HG03175 (cell line): ENCODE results near the gene CDH13.

Source experiments
- ATAC-seq: cut with Tn5 transposase; IDR thresholded peaks from one replicate; pipeline ENCODE4 v1.9.1; 2021; ENCODE audit warnings: mild to moderate bottlenecking, moderate library complexity; ENCODE audit not compliant: unreplicated experiment

CDH13 gene

DNA sequence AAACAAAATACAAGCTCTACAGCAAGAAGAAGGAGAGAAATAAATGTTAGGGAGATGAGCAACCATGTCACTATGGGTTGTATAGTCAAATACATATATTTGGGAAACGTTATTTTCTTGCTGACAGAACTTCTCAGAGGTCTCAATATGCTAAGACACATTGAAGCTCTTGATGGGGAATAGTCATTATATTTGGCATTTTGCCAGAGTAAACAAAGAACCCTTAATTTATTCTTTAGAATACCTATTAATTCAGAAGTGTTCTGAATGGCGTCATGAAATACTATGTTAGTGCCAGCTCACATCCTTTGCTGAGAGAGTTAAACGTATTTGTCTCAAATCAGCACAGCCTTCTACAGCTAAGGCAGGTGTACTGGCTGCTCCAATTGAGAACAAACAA is 458.9 kb downstream of the CDH13 start:
- ATAC-seq, result no peak

DNA sequence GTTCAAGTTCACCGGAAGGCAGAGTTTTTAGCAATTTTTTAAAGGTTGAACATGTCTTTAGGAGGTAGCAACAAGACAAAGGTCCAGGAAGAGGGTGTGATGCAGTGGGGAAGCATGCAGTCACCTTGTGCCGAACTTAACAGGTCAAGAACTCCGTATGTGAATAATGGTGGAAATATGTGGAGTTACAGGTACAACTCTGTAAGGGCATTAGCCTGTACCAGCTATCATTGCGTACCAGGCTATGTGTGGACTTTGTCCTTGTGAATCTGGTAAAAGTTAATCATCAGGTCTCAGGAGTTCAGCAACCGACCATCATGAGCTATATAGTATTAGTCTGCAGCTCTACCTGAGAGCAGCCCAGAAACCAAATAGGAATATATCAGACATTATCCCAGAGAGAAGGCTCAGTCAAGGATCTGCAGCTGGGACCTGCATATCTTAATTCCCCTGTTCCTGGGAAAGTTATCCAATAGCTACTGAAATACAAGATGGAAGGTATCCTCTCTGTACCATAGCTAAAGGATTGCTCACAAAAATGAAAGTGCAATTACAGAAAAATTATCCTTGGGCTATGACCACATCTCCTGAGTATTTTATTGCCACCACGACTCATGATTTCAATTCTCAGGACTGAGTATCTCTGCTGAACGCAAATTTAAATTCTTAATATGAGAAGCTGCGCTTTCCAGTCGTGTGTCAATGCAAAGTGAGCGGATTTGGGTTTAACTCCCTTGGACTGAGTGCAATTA is 469.3 kb downstream of the CDH13 start:
- no peak for ATAC-seq

DNA sequence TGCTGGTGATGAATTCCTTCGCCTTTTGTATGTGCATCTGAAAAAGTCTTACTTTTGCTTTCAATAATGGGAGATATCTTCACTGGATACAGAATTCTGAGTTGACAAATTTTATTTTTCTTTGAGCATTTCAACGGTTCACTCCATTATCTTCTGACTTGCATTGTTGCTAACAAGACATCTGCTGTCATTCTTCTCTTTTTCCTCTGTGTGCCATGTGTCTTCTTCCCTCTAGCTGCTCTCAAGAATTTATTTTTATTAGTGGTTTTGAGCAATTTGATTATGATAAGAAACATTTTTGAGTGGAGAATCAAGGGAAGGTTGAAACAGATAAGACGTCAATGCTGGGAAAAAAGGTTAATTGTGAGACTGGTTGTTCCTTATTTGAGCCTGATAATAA is 471.8 kb downstream of the CDH13 start:
- no peak for ATAC-seq

DNA sequence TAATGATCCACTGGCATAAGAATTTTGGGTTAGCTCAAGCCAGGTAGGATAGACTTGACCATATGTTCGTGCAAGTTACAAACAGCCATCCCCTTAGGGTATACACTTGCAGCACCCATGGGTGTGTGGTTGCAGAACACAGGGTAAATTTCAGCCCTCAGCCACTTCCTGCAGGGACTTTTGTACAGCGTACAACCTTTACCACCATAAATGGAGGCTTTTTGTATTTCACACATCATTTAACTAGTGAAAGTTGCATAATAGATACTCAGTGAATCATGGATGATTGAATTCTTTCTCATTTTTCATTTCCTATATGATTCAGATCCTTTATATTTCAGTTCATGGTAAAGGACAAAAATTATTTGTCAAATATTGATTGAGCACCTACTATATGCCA is 473.9 kb downstream of the CDH13 start:
- no peak for ATAC-seq

DNA sequence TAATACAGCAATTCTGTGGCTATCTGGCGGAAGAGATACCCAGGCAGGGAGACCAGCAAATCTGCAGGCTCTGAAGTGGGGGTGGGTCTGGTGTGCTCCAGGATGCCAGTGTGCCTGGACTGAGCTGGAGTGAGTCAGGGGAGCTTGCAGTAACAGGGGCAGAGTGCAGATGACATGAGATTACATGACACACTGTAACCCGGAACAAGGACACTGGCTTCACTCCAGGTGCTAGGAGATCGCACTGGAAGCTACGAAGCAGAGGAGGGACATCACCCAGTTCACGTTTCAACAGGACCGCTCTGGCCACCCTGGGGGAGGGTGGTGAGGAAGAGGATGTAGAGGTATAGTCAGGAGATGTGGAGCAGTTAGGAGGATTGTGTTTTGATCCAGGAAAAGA is 475.6 kb downstream of the CDH13 start:
- ATAC-seq, result no peak

DNA sequence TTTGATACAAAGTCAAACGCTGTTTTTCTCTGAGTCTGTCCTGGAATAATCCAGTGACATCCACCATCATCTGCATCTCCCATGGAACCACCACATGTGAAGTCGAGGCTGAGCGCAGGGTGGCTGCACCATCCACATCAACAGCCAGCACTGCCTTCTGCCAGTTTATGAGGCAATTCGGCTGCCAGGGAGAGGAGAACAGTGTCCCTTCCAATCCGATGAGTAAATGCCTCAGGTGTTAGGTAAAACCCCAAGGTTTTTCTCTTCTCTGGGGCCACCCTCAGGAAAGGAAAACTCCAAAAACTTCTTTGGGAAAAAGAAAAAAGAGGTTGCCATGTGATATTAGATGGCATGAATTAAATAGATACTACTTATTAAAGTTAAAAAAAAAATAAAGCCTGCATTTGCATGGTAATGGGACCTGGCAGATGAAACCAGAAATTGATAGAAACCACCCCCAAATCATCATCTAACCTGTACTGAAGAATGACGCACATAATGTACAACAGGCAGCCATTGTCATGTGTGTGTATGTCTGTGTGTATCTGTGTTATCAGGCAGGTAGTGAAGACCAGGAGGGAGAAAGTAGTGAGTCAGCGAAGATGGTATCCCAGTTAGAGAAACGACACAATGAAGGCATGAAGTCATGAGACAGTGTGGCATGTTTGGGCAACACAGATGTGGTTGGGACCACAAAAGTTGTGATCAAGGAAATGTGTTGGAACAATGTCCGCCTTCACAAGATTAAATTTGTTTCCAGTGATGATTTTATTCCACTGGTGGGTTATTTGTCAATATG is 478.7 kb downstream of the CDH13 start:
- ATAC-seq, result no peak

DNA sequence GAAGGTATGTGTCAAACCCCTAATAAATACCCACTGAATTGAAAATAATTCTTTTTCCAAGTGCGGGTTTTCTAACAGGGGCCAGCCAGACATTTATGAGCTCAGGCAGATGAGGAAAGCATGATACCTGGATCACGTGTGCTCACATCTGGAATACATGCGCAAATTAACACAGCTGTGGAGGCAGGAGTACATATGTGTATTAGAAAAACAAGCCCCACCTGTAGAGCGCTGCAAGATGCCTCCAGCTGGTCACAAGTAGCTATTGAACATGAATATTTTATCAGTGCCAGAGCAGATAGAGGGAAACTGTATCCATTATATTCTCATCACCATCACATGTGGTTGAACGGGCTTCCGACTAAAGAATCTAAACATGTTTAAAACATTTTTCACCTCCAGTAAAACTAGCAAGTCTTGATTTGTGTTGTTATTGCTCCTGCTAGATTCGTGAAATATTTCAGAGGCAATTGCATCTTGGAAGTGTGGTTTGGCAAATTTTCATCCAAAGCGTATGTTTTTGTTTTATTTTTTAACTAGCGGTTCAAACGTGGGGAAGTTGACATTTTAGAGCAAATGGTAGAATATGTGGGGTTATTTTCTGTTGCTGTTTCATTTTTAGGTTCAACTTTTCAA is 482.8 kb downstream of the CDH13 start:
- no peak for ATAC-seq

DNA sequence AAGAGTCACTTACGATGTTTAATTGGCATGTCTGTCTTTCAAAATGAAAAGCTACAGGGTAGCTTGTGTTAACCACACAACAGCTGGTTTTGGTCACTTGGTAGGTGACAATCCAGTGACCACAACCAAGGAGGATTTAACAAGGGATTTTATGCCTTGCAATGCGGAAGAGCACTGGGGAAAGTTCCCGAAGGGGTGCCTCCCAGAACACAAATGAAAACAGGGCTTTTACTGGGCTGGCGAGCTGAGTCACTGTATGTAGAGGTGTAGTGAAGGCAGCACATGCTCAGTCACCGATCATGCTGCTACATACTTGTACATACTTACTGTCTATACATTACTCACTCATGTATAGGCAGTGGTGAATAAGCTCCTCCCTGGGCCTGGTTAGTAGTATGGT is 483.5 kb downstream of the CDH13 start:
- no peak for ATAC-seq

DNA sequence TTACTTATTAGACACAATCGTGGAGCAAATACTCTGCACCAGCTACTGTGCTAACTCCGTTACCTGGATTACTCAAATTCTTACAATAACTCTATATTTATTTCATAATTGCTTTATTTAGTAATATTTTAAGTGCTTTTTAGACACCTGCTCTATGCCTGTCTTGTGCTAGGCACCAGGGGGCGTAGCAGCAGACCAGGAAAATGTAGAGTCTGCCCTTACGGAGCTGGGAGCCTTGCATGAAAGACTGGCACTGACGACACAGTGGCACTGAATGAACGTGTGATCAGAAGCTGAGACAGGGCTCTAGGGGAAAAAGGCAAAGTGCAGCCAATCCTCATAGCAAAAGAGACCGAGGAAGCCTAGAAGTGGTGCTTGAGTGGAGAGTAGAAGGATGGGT is 486.5 kb downstream of the CDH13 start:
- ATAC-seq, result no peak

DNA sequence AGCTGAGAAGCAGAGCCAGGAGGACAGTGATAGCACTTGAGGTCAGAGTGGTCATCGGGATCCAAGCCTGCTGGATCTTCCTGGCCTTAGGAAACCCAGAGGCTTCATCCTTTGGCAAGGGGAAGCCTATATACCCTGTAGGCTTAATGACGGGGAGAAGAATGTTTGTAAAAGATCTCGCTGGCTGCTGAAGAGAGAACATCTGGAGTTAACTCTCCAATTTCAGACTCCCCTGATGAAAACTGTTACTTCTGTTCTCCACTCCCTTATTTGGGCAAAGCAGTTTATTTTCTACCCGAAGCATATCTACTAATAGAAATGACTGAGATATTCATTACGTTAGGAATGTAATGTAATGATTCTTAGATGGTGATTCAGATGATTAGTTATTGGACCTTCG is 487.0 kb downstream of the CDH13 start:
- ATAC-seq, result no peak

DNA sequence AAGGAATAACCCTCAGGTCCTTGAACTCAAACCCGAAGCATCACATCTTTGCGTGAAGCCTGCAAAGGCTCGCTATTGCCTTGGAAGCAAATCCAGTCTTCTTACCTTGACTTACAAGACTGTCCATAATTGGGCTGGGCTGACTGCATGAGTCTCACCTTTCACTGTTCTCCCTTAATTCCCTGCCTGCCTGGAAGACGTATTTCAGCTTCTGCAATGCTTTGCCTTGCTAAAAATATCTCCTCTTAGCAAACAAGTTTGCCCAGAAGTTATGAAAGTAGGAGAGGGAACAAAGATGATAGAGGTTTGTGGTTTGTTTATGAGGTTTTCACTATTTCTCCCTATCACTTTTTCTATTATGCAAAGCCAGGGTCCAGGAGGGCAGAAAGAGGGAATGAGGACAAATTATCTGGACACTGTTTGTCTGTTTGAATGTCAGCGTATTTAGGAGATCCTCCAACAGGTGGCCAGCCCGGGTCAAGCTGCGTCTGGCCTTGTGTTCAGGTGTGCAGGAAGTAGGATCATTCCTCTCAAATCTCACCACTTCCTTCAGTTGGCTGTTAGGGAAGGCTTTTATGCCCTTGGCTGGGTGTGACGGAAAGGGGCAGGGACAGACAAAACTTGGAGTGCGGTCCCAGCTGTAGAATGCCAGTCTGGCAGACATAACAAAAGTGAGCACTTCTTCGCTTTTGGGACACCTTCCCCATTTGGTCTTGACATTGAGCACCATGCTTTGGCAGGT is 488.9 kb downstream of the CDH13 start:
- no peak for ATAC-seq

DNA sequence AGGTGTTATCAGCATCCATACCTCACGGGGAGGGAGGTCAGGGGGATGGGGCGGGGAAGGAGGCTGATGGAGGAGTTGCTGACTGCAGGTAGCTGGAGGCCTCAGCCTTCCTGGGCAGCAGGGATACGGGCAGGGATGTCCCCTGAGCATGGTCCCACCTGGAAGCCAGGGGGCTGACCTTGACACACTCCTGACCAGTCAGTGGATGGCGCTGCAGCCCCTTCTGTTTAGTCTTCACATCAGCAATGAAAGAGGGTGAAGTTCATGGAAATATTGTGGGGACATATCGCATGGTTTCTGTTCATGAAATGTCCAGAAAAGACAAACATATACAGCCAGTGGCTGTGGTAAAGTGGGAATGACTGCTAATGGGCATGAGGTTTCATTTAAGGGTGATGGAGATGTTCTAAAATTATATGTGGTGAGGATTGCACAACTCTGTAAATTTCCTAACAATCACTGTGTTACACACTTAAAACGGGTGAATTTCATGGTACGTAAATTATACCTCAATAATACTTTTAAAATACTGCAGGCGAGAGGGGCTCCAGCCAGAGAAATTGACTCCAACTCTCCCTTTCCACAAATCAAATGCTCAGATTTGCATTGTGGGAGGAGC is 489.6 kb downstream of the CDH13 start:
- no peak for ATAC-seq

DNA sequence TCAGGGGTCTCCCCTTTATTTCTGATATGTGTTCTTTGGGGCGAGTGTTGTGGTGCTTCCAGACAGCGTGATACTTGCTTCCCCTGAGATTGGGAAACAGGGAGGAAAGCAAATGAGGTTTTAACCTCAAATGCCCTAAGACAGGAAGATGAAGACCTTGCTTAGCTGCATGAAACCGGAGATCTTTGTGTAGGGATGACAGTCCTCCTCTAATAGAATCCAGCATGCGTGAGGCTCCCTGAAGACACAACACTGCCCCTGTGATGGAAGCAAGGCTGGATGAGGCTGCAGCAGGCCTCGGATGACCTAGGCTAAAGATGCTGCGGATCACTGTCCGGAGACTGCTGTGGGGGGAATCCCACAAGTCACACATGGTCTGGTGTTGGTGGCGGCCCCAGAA is 491.0 kb downstream of the CDH13 start:
- no peak for ATAC-seq

DNA sequence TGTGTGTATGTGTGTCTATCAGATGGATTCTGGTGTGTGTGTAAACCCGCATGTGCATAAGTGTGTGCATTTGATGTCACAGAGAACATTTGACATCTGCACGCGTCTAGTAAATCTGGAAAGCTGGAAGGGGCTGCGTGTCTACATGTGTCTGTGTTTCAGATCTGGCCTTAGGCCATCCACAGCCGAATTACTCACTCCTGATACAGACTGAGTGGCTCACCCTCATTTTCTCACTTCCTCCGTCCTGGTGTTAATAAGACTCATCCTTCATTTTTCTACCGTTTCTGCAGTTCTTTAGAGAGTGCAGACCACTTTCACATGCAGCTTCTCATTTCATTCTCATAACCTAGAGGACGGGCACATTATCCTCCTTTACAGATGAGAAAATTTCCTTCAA is 491.6 kb downstream of the CDH13 start:
- ATAC-seq, result no peak

DNA sequence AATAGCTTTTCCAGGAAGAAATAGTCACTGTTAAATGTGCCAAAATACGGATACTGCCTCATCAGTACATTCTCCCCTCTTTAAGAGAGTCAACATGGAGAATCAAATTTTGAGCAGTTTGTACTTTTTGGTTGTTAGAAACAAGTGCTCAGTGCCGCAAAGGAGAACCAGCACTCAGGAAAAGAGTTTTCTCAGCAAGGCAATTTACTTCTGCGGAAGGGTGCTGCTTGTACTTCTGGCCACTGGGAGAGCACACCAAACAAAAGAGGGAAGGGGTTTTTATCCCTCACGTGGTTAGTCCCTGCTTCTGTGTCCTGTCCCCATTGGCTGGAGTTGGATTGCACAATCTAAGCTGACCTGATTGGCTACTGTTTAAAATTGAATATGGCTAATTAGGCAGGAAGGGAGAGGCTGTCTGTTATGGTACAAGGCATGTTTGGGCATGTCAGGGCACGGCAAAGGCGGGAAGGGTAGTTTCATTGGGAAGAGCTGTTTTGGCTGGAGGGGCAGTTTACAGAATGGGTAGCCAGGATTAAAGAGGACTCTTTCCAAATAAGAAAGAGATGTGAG is 499.3 kb downstream of the CDH13 start:
- ATAC-seq, result no peak

DNA sequence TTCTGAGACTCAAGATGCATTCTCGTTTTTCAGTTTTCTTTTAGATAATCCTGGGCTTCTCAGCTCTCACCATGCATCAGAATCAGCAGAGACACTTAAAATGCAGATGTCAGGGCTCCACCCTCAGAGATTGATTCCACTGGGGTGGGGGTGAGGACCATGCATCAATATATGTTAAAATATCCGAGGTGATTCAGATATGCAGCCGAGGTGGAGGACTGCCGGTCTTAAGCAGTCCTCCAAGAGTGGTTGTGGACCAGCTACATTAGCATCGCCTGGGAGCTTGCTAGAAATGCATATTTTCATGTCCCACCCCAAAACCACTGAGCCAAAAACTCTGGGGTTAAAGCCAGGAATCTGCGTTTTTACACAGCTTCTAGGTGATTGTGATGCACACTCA is 501.3 kb downstream of the CDH13 start:
- no peak for ATAC-seq

DNA sequence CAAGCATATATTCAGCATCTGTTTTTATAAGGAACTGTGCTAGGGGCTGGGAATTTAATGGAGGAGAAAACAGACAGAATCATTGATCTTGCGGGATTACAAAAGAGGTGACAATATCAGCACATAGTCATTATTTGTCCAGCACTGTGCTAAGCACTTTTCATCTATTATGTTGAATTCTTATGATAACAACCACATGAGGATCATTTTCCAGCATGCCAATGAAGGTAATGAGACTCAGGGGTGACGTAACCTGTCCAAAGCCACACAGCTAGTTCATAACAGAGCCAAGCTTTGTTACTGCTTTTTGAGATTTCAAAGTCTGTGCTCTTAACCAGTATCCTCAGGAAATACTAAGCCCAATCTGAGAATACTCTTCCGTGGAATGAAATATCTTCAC is 503.3 kb downstream of the CDH13 start:
- no peak for ATAC-seq

DNA sequence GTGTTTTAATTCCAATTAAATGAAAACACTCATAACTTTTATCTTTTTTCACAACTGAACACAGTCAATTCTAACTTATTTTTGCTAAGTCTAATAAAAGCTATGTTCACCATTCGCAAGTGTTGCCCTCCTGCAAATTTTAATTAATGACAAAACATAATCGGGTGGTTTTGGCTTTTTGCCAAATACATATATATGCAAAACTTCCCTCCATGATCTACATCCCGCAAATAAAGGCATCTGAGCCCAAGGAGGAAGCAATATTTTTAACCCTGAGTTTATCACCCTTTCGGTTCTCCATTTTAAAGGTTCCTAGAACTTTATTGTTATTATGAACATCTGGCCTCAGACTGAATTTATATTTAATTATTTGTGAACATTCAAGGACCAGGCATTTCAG is 507.9 kb downstream of the CDH13 start:
- ATAC-seq, result no peak

DNA sequence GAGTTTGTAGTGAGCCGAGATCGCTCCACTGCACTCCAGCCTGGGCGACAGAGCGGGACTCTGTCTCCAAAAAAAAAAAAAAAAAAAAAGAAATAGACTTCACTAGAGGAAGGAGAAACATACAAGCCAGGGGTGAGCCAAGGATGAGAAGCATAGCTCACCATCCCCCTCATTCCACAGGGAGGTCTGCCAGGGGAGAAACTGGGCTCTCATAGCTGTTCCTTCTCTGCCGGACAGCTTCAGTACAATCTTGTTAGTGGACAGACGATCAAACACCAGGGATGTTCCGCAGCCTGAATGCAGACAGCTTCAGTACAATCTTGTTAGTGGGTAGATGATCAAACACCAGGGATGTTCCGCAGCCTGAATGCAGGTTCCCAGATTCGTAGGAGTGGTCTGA is 509.6 kb downstream of the CDH13 start:
- no peak for ATAC-seq

DNA sequence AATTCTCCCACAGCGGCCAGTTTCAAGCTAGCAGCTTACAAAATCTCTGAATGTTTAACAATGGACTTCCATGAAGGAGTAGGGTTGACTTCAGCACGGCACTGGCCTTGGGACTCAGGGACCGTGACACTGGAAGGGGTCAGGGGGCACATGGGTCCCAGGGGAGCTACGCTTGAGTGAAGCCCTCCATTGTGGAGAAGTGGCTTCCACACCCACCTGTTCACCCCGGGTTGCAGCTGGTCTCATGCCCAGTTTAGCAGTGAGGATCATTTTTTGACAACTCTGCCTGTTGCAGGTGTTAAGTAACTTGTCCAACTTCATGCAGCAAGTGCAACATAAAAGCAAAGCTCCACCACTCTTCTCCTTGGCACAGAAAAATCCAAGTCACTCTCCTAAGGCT is 510.2 kb downstream of the CDH13 start:
- no peak for ATAC-seq

DNA sequence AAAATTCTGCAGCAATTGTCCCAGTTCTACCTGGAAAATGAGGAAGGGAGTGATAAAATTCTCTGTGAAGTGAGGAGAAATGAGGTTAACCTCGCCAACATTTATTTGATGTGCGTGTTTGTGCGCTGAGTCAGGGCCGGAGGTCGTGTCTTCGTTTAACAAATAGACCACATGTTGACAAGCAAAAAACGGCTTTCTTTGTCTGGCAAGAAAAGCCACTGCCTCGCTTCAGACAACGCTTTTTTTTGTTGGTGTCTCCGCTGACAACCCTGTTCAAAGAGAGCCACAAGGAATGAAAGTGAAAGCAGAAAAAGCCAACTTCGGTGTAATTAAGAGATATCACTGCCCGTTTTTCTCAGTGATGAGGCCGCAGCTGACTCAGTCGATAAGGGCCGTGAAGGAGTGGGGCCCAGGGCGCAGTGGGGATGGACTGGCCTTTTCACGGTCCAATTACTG is 510.6 kb downstream of the CDH13 start:
- no peak for ATAC-seq
